ENCODE data around the gene CDH4. TPM values are rescaled to one million over a fixed set of nuclear protein-coding genes. Genes with fewer than 3 reads are reported as not detected.

The CDH4 gene
- total and polyA plus RNA-seq, 2 of the 4 experiments (the other 2 are of a cell fraction): 1.6 to 3.5 TPM

DNA sequence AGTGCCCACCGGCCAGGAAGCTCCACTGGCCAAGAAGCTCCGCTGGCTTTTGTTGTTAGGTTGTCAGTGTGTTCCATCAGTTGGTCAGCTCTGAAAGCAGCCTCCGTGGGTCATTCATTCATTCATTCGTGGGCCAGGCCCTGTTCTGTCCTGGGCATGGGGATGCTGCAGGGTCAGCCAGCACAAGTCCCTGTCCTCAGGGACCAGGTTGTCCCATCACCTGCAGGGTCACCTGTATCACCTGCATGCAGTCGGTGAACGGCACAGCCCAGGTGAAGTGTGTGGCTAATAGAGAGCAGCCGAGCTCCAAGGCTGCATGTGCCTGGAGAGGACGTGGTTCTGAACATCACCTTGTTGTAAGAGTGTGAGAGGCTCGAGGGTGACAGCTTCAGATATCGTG, 403.5 kb downstream of the CDH4 start:
- no peaks in the 10 kb centered on the region for H4K20me1 ChIP-seq (ENCODE audit: insufficient read depth, low read length)
- H3K56ac ChIP-seq (ENCODE audit: extremely low read depth, insufficient read depth, low read length): no peak overlapping the region
- CTCF ChIA-PET: no interaction called here
- POLR2A ChIA-PET (ENCODE audit: unreplicated experiment): no interaction called here
- no peak overlapping the region for H4K91ac ChIP-seq (ENCODE audit: insufficient read depth, low read depth, low read length)
- TF ChIP-seq POLR2A (IDR thresholded peaks at IDR 0.05; ENCODE audit: low read depth, low read length): no peak
- TF ChIP-seq BHLHE40 (IDR thresholded peaks at IDR 0.05; ENCODE audit: low read depth, low read length): no peak
- no peak for TF ChIP-seq MXI1 (IDR thresholded peaks at IDR 0.05; ENCODE audit: borderline replicate concordance, low read depth, low read length)
- no peak for TF ChIP-seq CHD1 (IDR thresholded peaks at IDR 0.05; ENCODE audit: low read depth, low read length)
- no peak for TF ChIP-seq USF2 (IDR thresholded peaks at IDR 0.05; ENCODE audit: low read depth, low read length)
- TF ChIP-seq FOS (IDR thresholded peaks at IDR 0.05; ENCODE audit: low read depth, low read length): no peak
- TF ChIP-seq RCOR1 (IDR thresholded peaks at IDR 0.05; ENCODE audit: insufficient replicate concordance, low read length): no peak
- TF ChIP-seq, protein P1, sequence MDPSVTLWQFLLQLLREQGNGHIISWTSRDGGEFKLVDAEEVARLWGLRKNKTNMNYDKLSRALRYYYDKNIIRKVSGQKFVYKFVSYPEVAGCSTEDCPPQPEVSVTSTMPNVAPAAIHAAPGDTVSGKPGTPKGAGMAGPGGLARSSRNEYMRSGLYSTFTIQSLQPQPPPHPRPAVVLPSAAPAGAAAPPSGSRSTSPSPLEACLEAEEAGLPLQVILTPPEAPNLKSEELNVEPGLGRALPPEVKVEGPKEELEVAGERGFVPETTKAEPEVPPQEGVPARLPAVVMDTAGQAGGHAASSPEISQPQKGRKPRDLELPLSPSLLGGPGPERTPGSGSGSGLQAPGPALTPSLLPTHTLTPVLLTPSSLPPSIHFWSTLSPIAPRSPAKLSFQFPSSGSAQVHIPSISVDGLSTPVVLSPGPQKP (IDR thresholded peaks at IDR 0.05; ENCODE audit: borderline replicate concordance, low read depth, low read length): no peak
- no peak for TF ChIP-seq RAD21 (IDR thresholded peaks at IDR 0.05; ENCODE audit: low read length)
- no peak for TF ChIP-seq MAZ (IDR thresholded peaks at IDR 0.05; ENCODE audit: borderline replicate concordance, low read depth, low read length)
- no peak for TF ChIP-seq MAFK (IDR thresholded peaks at IDR 0.05; ENCODE audit: low read depth, low read length)
- TF ChIP-seq NFE2L2 (IDR thresholded peaks at IDR 0.05; ENCODE audit: low read depth, low read length): no peak
- no peak overlapping the region for H2AFZ ChIP-seq (replicated peaks; ENCODE audit: low read length, poor library complexity)
- no peak overlapping the region for H3K27ac ChIP-seq (ENCODE audit: insufficient read depth, low read length)
- no peak overlapping the region for H3K23ac ChIP-seq (ENCODE audit: low read depth, low read length)
- no peak overlapping the region for H3K9ac ChIP-seq (ENCODE audit: low read depth, low read length)
- H3K18ac ChIP-seq (ENCODE audit: low read depth, low read length): no peak overlapping the region
- DNase-seq: no peak
- no peaks in the 10 kb centered on the region for H3K4me1 ChIP-seq (ENCODE audit: control insufficient read depth, insufficient read depth, low read length)
- no TSS peak for BruUV-seq (replicated peaks)
- H3K27me3 ChIP-seq (ENCODE audit: control insufficient read depth, insufficient read depth, low read length): no peaks in the 10 kb centered on the region
- H3K9me1 ChIP-seq (ENCODE audit: insufficient read depth, low read length): no peaks in the 10 kb centered on the region
- no peak overlapping the region for H3K4me2 ChIP-seq (ENCODE audit: low read depth, low read length)
- H3K14ac ChIP-seq (replicated peaks; ENCODE audit: low read depth, low read length): no peak overlapping the region
- no peak overlapping the region for H3K4me3 ChIP-seq (ENCODE audit: insufficient read depth, low read depth, low read length)
- ATAC-seq (ENCODE audit: low read depth): no peak
- no peaks in the 10 kb centered on the region for H3K79me1 ChIP-seq (ENCODE audit: low read depth in 1 of 2, low read length in 2 of 2)
- in situ Hi-C loops (cut with MboI; ENCODE audit: low sequenced_read_pairs): no loop called here
- intact Hi-C loops (cut with micrococcal nuclease): no loop called here
- no peak overlapping the region for H4K8ac ChIP-seq (ENCODE audit: low read depth in 2 of 2, low read length in 2 of 2)
- H2BK20ac ChIP-seq (ENCODE audit: low read depth, low read length): no peak overlapping the region
- H3K4ac ChIP-seq (ENCODE audit: low read depth, low read length): no peak overlapping the region
- peaks cover 3% of the 10 kb centered on the region; the same call in 1 of the 2 replicates for H3K9me3 ChIP-seq (ENCODE audit: control insufficient read depth, insufficient read depth, low read length)
- no peak overlapping the region for H2AK5ac ChIP-seq (ENCODE audit: low read depth, low read length)
- H4K5ac ChIP-seq (ENCODE audit: low read depth, low read length): no peak overlapping the region
- no peak overlapping the region for H2BK120ac ChIP-seq (ENCODE audit: low read depth, low read length)
- H2BK5ac ChIP-seq (ENCODE audit: low read depth, low read length, poor library complexity, severe bottlenecking): no peak overlapping the region
- no peak overlapping the region for H2AK9ac ChIP-seq (replicated peaks; ENCODE audit: low read depth, low read length, poor library complexity)
- dilution Hi-C loops (cut with HindIII; ENCODE audit: low sequenced_read_pairs, unreplicated experiment): no loop called here
- no CpG with 5 or more reads among the region's 10 CpGs for whole genome bisulfite sequencing, 2 experiments (ENCODE audit: extremely low coverage in 2 of 2, insufficient read length in 1 of 2)
- H2BK15ac ChIP-seq (ENCODE audit: low read depth, low read length): no peak overlapping the region
- H3K36me3 ChIP-seq (ENCODE audit: control insufficient read depth, insufficient read depth, low read length): no peaks in the 10 kb centered on the region

Measured in IMR-90 (cell line).